22Rv1 (cell line): ENCODE measurements around the gene ERN1.

Experiments used
- CTCF ChIP-seq: fragments of 450-650 bp; IDR thresholded peaks from 2 replicates; pipeline ENCODE4 v1.5.1; 2017; ENCODE audit warnings: mild to moderate bottlenecking
- ZFX ChIP-seq: fragments of 450-650 bp; IDR thresholded peaks from 2 replicates; pipeline ENCODE4 v1.6.1; 2017; ENCODE audit warnings: antibody characterized with exemption, borderline replicate concordance

- no peak for TF ChIP-seq CTCF
- TF ChIP-seq ZFX: no peak
These were observed 11.7 kb downstream of the ERN1 start for GRCh38 chr17:64117981-64118979.
